Measurements from ENCODE around the gene LCNL1. TPM values are rescaled to one million over a fixed set of nuclear protein-coding genes. Genes with fewer than 3 reads are reported as not detected.

Gene LCNL1
- total and polyA plus RNA-seq, 10 of the 15 experiments (the other 5 are each of a cell fraction or from before 2014, with no cell fraction given): not detected

DNA sequence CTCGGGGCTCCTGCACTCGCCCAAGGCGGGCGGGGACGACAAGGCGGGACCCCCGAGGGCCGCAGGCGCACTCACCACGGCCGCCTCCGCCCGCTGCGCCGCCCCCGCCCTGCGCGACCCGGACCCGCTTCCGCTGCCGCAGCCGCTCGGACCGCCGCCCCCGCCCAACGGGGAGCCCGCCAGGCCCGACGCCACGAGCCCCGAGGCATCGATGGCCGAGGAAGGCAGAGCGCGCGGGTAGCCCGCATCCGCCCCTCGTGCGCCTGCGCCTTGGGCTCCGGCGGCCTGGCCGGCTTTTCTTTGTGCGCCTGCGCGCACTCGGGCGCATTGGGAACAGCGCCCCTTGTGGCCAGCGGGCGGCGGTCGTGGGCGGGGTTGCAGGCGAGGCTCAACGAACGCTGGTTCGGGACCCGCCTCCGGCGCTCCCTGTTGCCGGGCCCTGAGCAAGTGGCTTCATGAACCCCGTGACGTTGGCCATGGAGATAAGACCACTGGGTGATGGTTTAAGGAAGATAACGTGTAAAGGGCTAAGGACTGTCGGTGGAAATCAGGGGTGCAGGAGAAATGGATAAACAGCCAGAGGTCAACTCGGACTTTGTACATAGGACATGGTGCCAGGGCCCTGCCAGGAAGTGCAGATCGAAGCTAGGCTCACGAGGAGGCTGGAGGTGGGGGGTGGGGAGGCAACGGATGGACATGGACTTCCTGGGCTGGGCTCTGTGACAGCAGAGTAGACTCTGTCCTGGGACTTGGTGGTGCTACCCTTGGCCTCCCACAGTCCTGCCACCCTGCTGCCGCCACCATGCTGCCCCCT, 38.1 kb upstream of the LCNL1 start, which contains the start of the genes C8G and FBXW5 (continued):
- TF ChIP-seq, protein P1, sequence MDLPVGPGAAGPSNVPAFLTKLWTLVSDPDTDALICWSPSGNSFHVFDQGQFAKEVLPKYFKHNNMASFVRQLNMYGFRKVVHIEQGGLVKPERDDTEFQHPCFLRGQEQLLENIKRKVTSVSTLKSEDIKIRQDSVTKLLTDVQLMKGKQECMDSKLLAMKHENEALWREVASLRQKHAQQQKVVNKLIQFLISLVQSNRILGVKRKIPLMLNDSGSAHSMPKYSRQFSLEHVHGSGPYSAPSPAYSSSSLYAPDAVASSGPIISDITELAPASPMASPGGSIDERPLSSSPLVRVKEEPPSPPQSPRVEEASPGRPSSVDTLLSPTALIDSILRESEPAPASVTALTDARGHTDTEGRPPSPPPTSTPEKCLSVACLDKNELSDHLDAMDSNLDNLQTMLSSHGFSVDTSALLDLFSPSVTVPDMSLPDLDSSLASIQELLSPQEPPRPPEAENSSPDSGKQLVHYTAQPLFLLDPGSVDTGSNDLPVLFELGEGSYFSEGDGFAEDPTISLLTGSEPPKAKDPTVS (IDR thresholded peaks at IDR 0.05; ENCODE audit: low read depth, low read length): no peak
- TF ChIP-seq SP1 (IDR thresholded peaks at IDR 0.05; ENCODE audit: low read depth, low read length) (peak; percentile 76), ZNF274 (IDR thresholded peaks at IDR 0.05; ENCODE audit: insufficient read depth, insufficient read length) (no peak), MYC (IDR thresholded peaks at IDR 0.05; ENCODE audit: insufficient read depth, insufficient read length, insufficient replicate concordance, low read length, severe bottlenecking) (no peak), BMI1 (IDR thresholded peaks at IDR 0.05; ENCODE audit: borderline replicate concordance) (no peak), GABPA (IDR thresholded peaks at IDR 0.05; ENCODE audit: low read depth) (no peak), RFX5 (IDR thresholded peaks at IDR 0.05; ENCODE audit: low read depth, low read length) (no peak), FOXK2 (IDR thresholded peaks at IDR 0.05) (no peak), RAD21 (IDR thresholded peaks at IDR 0.05; ENCODE audit: insufficient read depth, low read depth, low read length) (peak; percentile 35; the same call in 1 of the 2 replicates), ESRRA (IDR thresholded peaks at IDR 0.05; ENCODE audit: low read length) (0 out of 2 replicates have a peak, but pooled peaks have one; percentile 20), TARDBP (IDR thresholded peaks at IDR 0.05; ENCODE audit: borderline replicate concordance) (peak; percentile 69), ZNF217 (IDR thresholded peaks at IDR 0.05) (peak; percentile 94), GATAD2B (conservative IDR thresholded peaks at IDR 0.05; ENCODE audit: low read depth) (peak; percentile 99), FOXM1 (IDR thresholded peaks at IDR 0.05; ENCODE audit: low read depth, low read length) (no peak), CEBPB (IDR thresholded peaks at IDR 0.05; ENCODE audit: borderline replicate concordance in 1 of 2, low read depth in 2 of 2, low read length in 2 of 2) (no peak), CBFB (IDR thresholded peaks at IDR 0.05; ENCODE audit: low read depth) (peak; percentile 54; the same call in 1 of the 2 replicates), RELA (IDR thresholded peaks at IDR 0.05; ENCODE audit: borderline replicate concordance, partially characterized antibody) (peak; percentile 48), LARP7 (IDR thresholded peaks at IDR 0.05) (no peak), POLR2A (IDR thresholded peaks at IDR 0.05; ENCODE audit: low read depth, low read length) (no peak), BACH1 (IDR thresholded peaks at IDR 0.05; ENCODE audit: borderline replicate concordance) (no peak; the same call in 1 of the 2 replicates), JUNB (IDR thresholded peaks at IDR 0.05) (no peak), NBN (IDR thresholded peaks at IDR 0.05) (peak; percentile 58; the same call in 1 of the 2 replicates), WRNIP1 (IDR thresholded peaks at IDR 0.05; ENCODE audit: borderline replicate concordance, low read depth, low read length) (no peak)
- TF ChIP-seq, protein P2, sequence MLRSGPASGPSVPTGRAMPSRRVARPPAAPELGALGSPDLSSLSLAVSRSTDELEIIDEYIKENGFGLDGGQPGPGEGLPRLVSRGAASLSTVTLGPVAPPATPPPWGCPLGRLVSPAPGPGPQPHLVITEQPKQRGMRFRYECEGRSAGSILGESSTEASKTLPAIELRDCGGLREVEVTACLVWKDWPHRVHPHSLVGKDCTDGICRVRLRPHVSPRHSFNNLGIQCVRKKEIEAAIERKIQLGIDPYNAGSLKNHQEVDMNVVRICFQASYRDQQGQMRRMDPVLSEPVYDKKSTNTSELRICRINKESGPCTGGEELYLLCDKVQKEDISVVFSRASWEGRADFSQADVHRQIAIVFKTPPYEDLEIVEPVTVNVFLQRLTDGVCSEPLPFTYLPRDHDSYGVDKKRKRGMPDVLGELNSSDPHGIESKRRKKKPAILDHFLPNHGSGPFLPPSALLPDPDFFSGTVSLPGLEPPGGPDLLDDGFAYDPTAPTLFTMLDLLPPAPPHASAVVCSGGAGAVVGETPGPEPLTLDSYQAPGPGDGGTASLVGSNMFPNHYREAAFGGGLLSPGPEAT (IDR thresholded peaks at IDR 0.05; ENCODE audit: low read depth): peak; percentile 21; the same call in 1 of the 2 replicates
- TF ChIP-seq, protein P3, sequence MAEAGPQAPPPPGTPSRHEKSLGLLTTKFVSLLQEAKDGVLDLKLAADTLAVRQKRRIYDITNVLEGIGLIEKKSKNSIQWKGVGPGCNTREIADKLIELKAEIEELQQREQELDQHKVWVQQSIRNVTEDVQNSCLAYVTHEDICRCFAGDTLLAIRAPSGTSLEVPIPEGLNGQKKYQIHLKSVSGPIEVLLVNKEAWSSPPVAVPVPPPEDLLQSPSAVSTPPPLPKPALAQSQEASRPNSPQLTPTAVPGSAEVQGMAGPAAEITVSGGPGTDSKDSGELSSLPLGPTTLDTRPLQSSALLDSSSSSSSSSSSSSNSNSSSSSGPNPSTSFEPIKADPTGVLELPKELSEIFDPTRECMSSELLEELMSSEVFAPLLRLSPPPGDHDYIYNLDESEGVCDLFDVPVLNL (IDR thresholded peaks at IDR 0.05; ENCODE audit: low read depth, low read length): 0 out of 2 replicates have a peak, but pooled peaks have one; percentile 50
- TF ChIP-seq, protein P4, sequence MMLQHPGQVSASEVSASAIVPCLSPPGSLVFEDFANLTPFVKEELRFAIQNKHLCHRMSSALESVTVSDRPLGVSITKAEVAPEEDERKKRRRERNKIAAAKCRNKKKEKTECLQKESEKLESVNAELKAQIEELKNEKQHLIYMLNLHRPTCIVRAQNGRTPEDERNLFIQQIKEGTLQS (IDR thresholded peaks at IDR 0.05; ENCODE audit: borderline replicate concordance, extremely low read depth, low read depth, low read length): peak; percentile 7; the same call in 1 of the 2 replicates
